DOHH2 (cell line): ENCODE data around the gene FRMPD4.
A peak's percentile ranks its signal among the peaks of the same experiment; 100 is the strongest.

Experiments used
- H3F3A ChIP-seq: fragments of 200-600 bp; sonication (generic), shearing (Covaris generic); 2 replicates; pipeline ENCODE4 v1.6.0; 2016; ENCODE audit warnings: antibody characterized with exemption, mild to moderate bottlenecking; ENCODE audit not compliant: control insufficient read depth, insufficient read depth
- H3K27ac ChIP-seq: fragments of 200-600 bp; sonication (generic); 2 replicates; pipeline ENCODE4 v1.5.1; 2014; ENCODE audit warnings: low read depth, mild to moderate bottlenecking, low read length, moderate library complexity
- H3K27me3 ChIP-seq: fragments of 200-600 bp; sonication (generic); 2 replicates; pipeline ENCODE4 v1.6.1; 2014; ENCODE audit warnings: mild to moderate bottlenecking, low read length, mixed read lengths; ENCODE audit not compliant: control insufficient read depth
- H3K36me3 ChIP-seq: fragments of 200-600 bp; sonication (generic); 2 replicates; pipeline ENCODE4 v1.6.1; 2014; ENCODE audit warnings: mild to moderate bottlenecking, low read length, moderate library complexity, mixed read lengths; ENCODE audit not compliant: control insufficient read depth
- H3K4me1 ChIP-seq: fragments of 200-600 bp; sonication (generic); 2 replicates; pipeline ENCODE4 v1.6.1; 2014; ENCODE audit warnings: mild to moderate bottlenecking, low read length, mixed read lengths; ENCODE audit not compliant: control insufficient read depth
- H3K4me2 ChIP-seq: fragments of 200-600 bp; sonication (generic); 2 replicates; pipeline ENCODE4 v1.6.0; 2014; ENCODE audit warnings: mild to moderate bottlenecking, low read length, moderate library complexity
- H3K4me3 ChIP-seq: fragments of 200-600 bp; sonication (generic); 2 replicates; pipeline ENCODE4 v1.5.1; 2014; ENCODE audit warnings: mild to moderate bottlenecking, low read length, mixed read lengths
- H3K79me2 ChIP-seq: fragments of 200-600 bp; sonication (generic); 2 replicates; pipeline ENCODE4 v1.6.1; 2014; ENCODE audit warnings: mild to moderate bottlenecking, low read length, mixed read lengths; ENCODE audit not compliant: control insufficient read depth
- H3K9me2 ChIP-seq: fragments of 200-600 bp; sonication (generic); replicated peaks from 2 replicates; pipeline ENCODE4 v1.6.1; 2014; ENCODE audit warnings: mild to moderate bottlenecking, low read length, mixed read lengths; ENCODE audit not compliant: control insufficient read depth
- H3K9me3 ChIP-seq: fragments of 200-600 bp; sonication (generic); 2 replicates; pipeline ENCODE4 v1.6.1; 2014; ENCODE audit warnings: antibody characterized with exemption, low read length, mixed read lengths; ENCODE audit not compliant: control insufficient read depth, insufficient read depth
- H4K20me1 ChIP-seq: fragments of 200-600 bp; sonication (generic); 2 replicates; pipeline ENCODE4 v1.6.0; 2014; ENCODE audit warnings: low read depth, mild to moderate bottlenecking, antibody characterized with exemption, low read length, moderate library complexity; ENCODE audit not compliant: control insufficient read depth, insufficient read depth
- EZH2phosphoT487 ChIP-seq: fragments of 200-600 bp; sonication (generic); IDR thresholded peaks from 2 replicates; pipeline ENCODE4 v1.6.1; 2017; ENCODE audit warnings: borderline replicate concordance, mild to moderate bottlenecking, antibody characterized with exemption, low read length, moderate library complexity, mixed read lengths
- TF ChIP-seq, protein P1 (sequence below): fragments of 200-600 bp; sonication (generic); IDR thresholded peaks from one replicate; pipeline ENCODE4 v1.5.1; 2014; ENCODE audit warnings: antibody characterized with exemption, mild to moderate bottlenecking, low read depth, low read length; ENCODE audit not compliant: poor library complexity, severe bottlenecking

FRMPD4 gene

GRCh38 chrX:12771445-12772069 lies 633.3 kb downstream of the FRMPD4 start:
- H3F3A ChIP-seq = no peaks in the 10 kb centered on the region

More at GRCh38 chrX:12771445-12772069, 633.3 kb downstream of the FRMPD4 start:
- no peaks in the 10 kb centered on the region for H3K79me2 ChIP-seq
- H3K9me3 ChIP-seq = no peaks in the 10 kb centered on the region
- H3K9me2 ChIP-seq = no peaks in the 10 kb centered on the region
- H3K27me3 ChIP-seq = peaks cover 15% of the 10 kb centered on the region
- no peak overlapping the region for H3K27ac ChIP-seq
- H3K4me2 ChIP-seq = peak overlapping the region; percentile 42
- no peak overlapping the region for H3K4me3 ChIP-seq
- TF ChIP-seq, protein P1, sequence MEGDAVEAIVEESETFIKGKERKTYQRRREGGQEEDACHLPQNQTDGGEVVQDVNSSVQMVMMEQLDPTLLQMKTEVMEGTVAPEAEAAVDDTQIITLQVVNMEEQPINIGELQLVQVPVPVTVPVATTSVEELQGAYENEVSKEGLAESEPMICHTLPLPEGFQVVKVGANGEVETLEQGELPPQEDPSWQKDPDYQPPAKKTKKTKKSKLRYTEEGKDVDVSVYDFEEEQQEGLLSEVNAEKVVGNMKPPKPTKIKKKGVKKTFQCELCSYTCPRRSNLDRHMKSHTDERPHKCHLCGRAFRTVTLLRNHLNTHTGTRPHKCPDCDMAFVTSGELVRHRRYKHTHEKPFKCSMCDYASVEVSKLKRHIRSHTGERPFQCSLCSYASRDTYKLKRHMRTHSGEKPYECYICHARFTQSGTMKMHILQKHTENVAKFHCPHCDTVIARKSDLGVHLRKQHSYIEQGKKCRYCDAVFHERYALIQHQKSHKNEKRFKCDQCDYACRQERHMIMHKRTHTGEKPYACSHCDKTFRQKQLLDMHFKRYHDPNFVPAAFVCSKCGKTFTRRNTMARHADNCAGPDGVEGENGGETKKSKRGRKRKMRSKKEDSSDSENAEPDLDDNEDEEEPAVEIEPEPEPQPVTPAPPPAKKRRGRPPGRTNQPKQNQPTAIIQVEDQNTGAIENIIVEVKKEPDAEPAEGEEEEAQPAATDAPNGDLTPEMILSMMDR = peak; percentile 88
- no peak for TF ChIP-seq EZH2phosphoT487
- H3K4me1 ChIP-seq = peaks cover 4% of the 10 kb centered on the region
- no peaks in the 10 kb centered on the region for H3K36me3 ChIP-seq
- no peaks in the 10 kb centered on the region for H4K20me1 ChIP-seq
